Activated CD8-positive, alpha-beta T cell treated with anti-CD3 and anti-CD28 coated beads for 36 hours (primary cell): ENCODE data around the gene RSKR. TPM values are rescaled to one million over a fixed set of nuclear protein-coding genes. Genes with fewer than 3 reads are reported as not detected.

Source experiments
- ATAC-seq: fragments of 200-7000 bp; cut with Tn5 transposase; one replicate; pipeline ENCODE4 v1.10.0; 2021; ENCODE audit warnings: mild to moderate bottlenecking, moderate library complexity
- CTCF ChIA-PET: fragments of 350-600 bp; sonication (Branson Sonifier 250); formaldehyde crosslinking; loops from one replicate; lab custom pipeline; 2021; ENCODE audit warnings: antibody characterized with exemption; lab: Charles Lee
- POLR2A ChIA-PET: fragments of 350-600 bp; sonication (Branson Sonifier 250); formaldehyde crosslinking; loops from one replicate; lab custom pipeline; 2021; ENCODE audit warnings: antibody characterized with exemption; lab: Charles Lee
- DNase-seq: peaks from one replicate; pipeline ENCODE4 v3.0.0-alpha.2; 2020
- H3K27ac Mint-ChIP-seq: one replicate; pipeline ENCODE4 v1.8.0; 2021; ENCODE audit warnings: mild to moderate bottlenecking, mixed read lengths
- H3K27me3 Mint-ChIP-seq: one replicate; pipeline ENCODE4 v1.8.0; 2021; ENCODE audit warnings: mixed read lengths
- H3K36me3 Mint-ChIP-seq: one replicate; pipeline ENCODE4 v1.8.0; 2021; ENCODE audit warnings: low read depth, mixed read lengths
- H3K4me1 Mint-ChIP-seq: one replicate; pipeline ENCODE4 v1.8.0; 2021; ENCODE audit warnings: low read depth, mixed read lengths
- H3K4me3 Mint-ChIP-seq: one replicate; pipeline ENCODE4 v1.8.0; 2021; ENCODE audit warnings: mild to moderate bottlenecking, moderate library complexity, mixed read lengths
- H3K9me3 Mint-ChIP-seq: one replicate; pipeline ENCODE4 v1.8.0; 2021; ENCODE audit warnings: mixed read lengths
- intact Hi-C: fragments of 100-400 bp; cut with micrococcal nuclease; formaldehyde crosslinking; loops from one replicate; pipeline ENCODE4 v1.10.0; 2022
- total RNA-seq, 2 experiments: library from RNA; stranded (reverse); gene quantifications; one replicate each; pipeline ENCODE4 v1.2.3, GENCODE V29; 2021
- TF ChIP-seq, protein P1 (sequence below): fragments of 200-600 bp; IDR thresholded peaks from one replicate; pipeline ENCODE4 v1.8.0; 2022; ENCODE audit warnings: antibody characterized with exemption, mild to moderate bottlenecking

The RSKR gene
- total RNA-seq, 2 experiments from 2014 or later: 22.5 to 24.9 TPM

DNA sequence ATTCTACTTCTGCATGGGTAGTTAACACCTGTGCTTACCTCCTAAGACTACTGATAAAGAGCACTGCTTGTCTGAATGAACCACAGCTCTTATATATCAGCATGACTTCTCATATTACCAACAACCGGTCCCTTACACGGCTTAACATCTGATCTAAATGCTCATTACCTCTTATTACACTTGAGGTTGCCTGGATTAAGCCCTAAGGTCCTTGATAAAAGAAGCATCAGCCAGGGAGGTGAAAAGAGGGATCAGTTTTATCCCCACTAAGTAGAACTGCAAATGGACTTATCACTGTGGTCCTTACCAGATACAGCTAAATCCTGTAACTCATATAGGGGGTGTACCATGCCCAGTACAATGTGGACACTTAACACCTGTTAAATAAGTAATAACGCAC, 8.2 kb upstream of the RSKR start:
- TF ChIP-seq, protein P1, sequence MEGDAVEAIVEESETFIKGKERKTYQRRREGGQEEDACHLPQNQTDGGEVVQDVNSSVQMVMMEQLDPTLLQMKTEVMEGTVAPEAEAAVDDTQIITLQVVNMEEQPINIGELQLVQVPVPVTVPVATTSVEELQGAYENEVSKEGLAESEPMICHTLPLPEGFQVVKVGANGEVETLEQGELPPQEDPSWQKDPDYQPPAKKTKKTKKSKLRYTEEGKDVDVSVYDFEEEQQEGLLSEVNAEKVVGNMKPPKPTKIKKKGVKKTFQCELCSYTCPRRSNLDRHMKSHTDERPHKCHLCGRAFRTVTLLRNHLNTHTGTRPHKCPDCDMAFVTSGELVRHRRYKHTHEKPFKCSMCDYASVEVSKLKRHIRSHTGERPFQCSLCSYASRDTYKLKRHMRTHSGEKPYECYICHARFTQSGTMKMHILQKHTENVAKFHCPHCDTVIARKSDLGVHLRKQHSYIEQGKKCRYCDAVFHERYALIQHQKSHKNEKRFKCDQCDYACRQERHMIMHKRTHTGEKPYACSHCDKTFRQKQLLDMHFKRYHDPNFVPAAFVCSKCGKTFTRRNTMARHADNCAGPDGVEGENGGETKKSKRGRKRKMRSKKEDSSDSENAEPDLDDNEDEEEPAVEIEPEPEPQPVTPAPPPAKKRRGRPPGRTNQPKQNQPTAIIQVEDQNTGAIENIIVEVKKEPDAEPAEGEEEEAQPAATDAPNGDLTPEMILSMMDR: no peak
- H3K36me3 Mint-ChIP-seq: peaks cover 59% of the 10 kb centered on the region
- ChIA-PET CTCF (interaction anchor here (1.1 to 1.3 kb wide), 3 partner anchors 9 to 205 kb away, joined by 3 to 4 read pairs (median 3); partner anchors contain the start of gene BLTP2), POLR2A (interaction anchor here (0.6 to 1.6 kb wide), 5 partner anchors 11 to 42 kb away, joined by 3 to 7 read pairs (median 3); no protein-coding TSS in a partner anchor)
- no peaks in the 10 kb centered on the region for H3K9me3 Mint-ChIP-seq
- peaks cover 3% of the 10 kb centered on the region for H3K4me1 Mint-ChIP-seq
- ATAC-seq: no peak
- intact Hi-C loops: no loop called here
- no peaks in the 10 kb centered on the region for H3K27me3 Mint-ChIP-seq
- no peak overlapping the region for H3K4me3 Mint-ChIP-seq
- DNase-seq: no peak
- H3K27ac Mint-ChIP-seq: no peak overlapping the region

DNA sequence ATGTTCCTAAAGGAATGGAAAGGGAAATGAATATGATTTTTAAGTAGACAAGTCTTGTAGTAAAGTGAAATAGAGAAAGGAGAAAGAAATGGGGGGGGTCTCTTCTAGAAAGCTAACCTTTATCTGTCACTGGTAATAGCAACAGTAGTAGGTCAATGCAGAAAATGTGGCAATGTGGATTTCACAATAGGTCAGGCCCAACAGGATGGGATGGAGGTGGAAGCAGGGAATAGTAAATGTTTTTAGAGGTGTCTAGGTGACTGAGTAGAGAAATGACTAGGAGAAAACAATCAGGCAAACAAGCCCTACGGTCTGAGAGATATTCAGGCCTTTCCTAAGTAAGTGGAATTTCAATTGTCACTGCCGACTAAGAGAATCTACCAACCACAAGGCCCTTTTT, 6.0 kb upstream of the RSKR start:
- ChIA-PET CTCF (interaction anchor here (1.2 to 1.4 kb wide), 2 partner anchors 28 to 49 kb away, joined by 3 to 4 read pairs; partner anchors contain the start of gene PIGS), POLR2A (interaction anchor here (0.8 to 2.1 kb wide), 4 partner anchors 8 to 25 kb away, joined by 3 to 7 read pairs (median 4); partner anchors contain the start of gene BLTP2)
- no peak for ATAC-seq
- no peak for DNase-seq
- no peaks in the 10 kb centered on the region for H3K4me1 Mint-ChIP-seq
- intact Hi-C loops: no loop called here
- no peaks in the 10 kb centered on the region for H3K9me3 Mint-ChIP-seq
- H3K4me3 Mint-ChIP-seq: no peak overlapping the region
- peaks cover 57% of the 10 kb centered on the region for H3K36me3 Mint-ChIP-seq
- H3K27me3 Mint-ChIP-seq: no peaks in the 10 kb centered on the region
- TF ChIP-seq, protein P1: no peak
- H3K27ac Mint-ChIP-seq: no peak overlapping the region

DNA sequence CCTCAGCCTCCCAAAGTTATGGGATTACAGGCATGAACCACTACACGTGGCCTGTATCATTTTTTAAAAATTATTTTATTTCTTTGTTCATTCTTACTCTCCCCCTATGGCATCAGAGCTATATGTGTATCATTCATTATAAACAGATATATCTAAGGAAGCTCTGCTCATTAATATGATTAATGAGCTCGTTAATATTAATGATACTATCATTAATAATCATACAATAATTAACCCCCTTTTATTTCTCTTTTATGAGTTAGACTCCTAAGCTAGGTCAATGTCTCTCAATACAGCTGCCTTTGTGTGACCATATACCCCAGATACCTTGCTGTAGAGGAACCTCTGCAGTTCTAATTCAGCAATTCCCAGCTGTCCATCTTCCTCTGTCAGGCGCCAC, 4.5 kb upstream of the RSKR start:
- Mint-ChIP-seq H3K9me3 (no peaks in the 10 kb centered on the region), H3K27ac (no peak overlapping the region), H3K4me3 (no peak overlapping the region), H3K4me1 (no peaks in the 10 kb centered on the region), H3K27me3 (no peaks in the 10 kb centered on the region), H3K36me3 (peaks cover 65% of the 10 kb centered on the region)
- intact Hi-C loops: no loop called here
- DNase-seq (no peak), ATAC-seq (no peak)
- ChIA-PET POLR2A (interaction anchor here (0.6 to 1.3 kb wide), 5 partner anchors 8 to 523 kb away, joined by 3 to 4 read pairs (median 3); partner anchors contain the start of genes ALDOC and BLTP2), CTCF (interaction anchor here (0.9 to 1.2 kb wide), 2 partner anchors 26 to 28 kb away, joined by 4 to 5 read pairs; no protein-coding TSS in a partner anchor)
- TF ChIP-seq, protein P1: no peak

DNA sequence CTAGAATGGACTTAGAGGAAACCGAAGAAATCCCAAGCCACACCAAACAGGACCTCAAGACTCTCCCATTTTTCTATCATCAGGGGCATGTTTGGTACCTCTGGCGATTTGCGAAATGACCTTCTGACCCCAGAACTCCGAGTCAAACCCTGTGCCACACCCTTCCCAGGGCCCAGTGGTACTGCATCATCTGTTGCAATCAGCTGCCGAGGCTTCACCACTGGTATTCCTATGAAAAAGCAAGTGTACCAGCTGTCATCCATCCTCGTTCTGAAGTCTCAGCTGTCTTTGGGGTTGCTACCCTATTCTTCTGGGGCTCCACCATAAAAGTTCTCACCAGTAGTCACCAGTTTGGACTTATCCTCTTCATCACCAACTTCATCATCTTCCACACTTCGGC, 2.3 kb upstream of the RSKR start:
- no peak for DNase-seq
- no peak for ATAC-seq
- Mint-ChIP-seq H3K36me3 (peaks cover 58% of the 10 kb centered on the region), H3K27me3 (no peaks in the 10 kb centered on the region), H3K4me1 (no peaks in the 10 kb centered on the region), H3K27ac (no peak overlapping the region), H3K4me3 (no peak overlapping the region), H3K9me3 (no peaks in the 10 kb centered on the region)
- ChIA-PET CTCF (interaction anchor here (1.1 kb wide), 1 partner anchor 30 kb away, joined by 3 read pairs; no protein-coding TSS in a partner anchor), POLR2A (interaction anchor here (0.5 to 1.0 kb wide), 3 partner anchors 17 to 45 kb away, joined by 3 to 4 read pairs (median 3); partner anchors contain the start of genes PIGS and SPAG5)
- TF ChIP-seq, protein P1: no peak
- intact Hi-C loops: no loop called here

DNA sequence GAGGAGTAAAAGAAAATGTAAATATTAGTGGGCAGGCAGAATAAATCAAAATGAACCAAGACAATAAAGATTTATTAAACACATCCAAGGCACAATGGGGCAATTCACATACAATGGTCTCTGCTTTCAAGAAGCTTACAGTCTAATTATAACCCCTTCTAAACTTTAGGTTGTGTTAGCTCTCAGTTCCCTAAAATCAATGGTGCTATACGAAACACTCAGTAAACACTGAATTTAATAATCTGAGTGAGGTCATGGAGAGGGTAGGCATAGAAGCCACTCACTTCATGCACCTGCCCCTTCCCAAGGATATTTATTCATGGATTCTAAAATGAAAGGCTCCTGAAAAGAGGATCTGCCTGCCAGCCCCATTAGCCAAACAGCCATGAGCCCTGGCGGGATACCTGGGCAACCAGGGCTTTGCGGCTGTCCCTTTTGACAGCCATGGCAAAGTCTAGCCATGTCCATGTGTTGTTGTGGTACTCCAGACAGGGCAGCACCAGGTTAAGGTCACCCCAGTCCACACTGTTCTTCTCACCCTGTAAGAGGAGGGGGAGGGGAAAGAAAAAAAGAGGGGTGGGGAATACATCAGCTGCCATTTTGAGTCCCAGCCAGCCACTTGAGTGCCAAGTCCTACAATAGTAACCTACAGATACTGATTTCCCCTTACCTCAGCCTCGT, 1.4 kb upstream of the RSKR start:
- Mint-ChIP-seq H3K36me3 (peaks cover 55% of the 10 kb centered on the region), H3K27ac (no peak overlapping the region)

More for the DNA sequence above, 1.4 kb upstream of the RSKR start:
- intact Hi-C loops: no loop called here
- H3K27me3 Mint-ChIP-seq: no peaks in the 10 kb centered on the region
- H3K4me1 Mint-ChIP-seq: no peaks in the 10 kb centered on the region
- no peak for DNase-seq
- TF ChIP-seq, protein P1: no peak
- no peaks in the 10 kb centered on the region for H3K9me3 Mint-ChIP-seq
- no peak overlapping the region for H3K4me3 Mint-ChIP-seq
- ChIA-PET CTCF (interaction anchor here (1.2 to 1.4 kb wide), 2 partner anchors 17 to 53 kb away, joined by 3 read pairs; no protein-coding TSS in a partner anchor), POLR2A (interaction anchor here (1.1 to 1.2 kb wide), 2 partner anchors 16 to 35 kb away, joined by 3 read pairs; no protein-coding TSS in a partner anchor)
- no peak for ATAC-seq
